ENCODE data around the gene DIRAS1.
A peak's percentile ranks its signal among the peaks of the same experiment; 100 is the strongest.

Gene DIRAS1

DNA sequence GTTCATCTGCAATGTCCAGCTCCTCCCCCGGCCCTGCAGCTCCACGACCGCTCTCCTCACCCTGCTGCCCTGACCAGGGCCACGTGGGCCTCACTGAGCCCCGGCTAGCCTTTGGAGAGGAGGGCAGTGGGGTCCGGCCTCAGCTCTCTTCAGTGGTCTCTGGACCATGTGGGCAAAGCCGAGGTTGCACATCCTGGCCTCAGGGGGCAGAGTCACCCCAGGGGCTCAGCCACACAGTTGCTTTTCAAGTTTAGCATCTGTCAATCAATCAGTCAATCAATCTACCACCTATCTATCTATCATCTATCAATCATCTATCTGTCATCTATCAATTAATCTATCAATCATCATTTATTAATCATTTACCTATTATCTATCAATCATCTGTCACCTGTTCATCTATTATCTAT, 3.0 kb upstream of the DIRAS1 start:
- Histone ChIP-seq H3K36me3 (ENCODE audit: low read depth) (no peaks in the 10 kb centered on the region), H3K27me3 (ENCODE audit: insufficient read depth, poor library complexity, severe bottlenecking) (peaks cover 22% of the 10 kb centered on the region), H3K27ac (ENCODE audit: poor library complexity, severe bottlenecking) (no peak overlapping the region), H3K9me3 (ENCODE audit: severe bottlenecking) (no peaks in the 10 kb centered on the region), H3K4me3 (ENCODE audit: severe bottlenecking) (no peak overlapping the region), H3K4me1 (ENCODE audit: insufficient read depth, poor library complexity, severe bottlenecking) (no peaks in the 10 kb centered on the region)
- ATAC-seq (ENCODE audit: low read depth) (no peak), DNase-seq (ENCODE audit: low spot score) (no peak)
- TF ChIP-seq, protein P1, sequence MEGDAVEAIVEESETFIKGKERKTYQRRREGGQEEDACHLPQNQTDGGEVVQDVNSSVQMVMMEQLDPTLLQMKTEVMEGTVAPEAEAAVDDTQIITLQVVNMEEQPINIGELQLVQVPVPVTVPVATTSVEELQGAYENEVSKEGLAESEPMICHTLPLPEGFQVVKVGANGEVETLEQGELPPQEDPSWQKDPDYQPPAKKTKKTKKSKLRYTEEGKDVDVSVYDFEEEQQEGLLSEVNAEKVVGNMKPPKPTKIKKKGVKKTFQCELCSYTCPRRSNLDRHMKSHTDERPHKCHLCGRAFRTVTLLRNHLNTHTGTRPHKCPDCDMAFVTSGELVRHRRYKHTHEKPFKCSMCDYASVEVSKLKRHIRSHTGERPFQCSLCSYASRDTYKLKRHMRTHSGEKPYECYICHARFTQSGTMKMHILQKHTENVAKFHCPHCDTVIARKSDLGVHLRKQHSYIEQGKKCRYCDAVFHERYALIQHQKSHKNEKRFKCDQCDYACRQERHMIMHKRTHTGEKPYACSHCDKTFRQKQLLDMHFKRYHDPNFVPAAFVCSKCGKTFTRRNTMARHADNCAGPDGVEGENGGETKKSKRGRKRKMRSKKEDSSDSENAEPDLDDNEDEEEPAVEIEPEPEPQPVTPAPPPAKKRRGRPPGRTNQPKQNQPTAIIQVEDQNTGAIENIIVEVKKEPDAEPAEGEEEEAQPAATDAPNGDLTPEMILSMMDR (IDR thresholded peaks at IDR 0.05; ENCODE audit: poor library complexity, severe bottlenecking): no peak

DNA sequence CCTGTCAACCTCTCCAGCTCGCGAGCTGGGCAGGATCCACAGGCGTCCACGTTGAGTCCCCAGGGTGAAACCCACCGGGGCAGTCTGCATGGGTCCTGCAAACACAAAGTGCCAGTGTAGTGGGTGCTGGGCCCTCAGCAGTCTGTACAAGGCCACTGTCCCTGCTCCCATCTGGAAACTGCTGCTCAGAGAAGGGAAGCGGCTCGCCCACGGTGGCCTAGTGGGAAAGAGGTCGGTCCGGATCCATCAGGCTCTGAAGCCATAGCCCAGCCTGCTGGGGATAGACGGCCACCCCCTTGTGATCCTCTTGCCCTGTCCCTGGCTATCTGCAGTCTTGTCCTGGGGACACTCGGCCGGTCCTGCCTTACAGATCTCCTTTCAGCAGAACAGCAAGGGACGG, 2.6 kb upstream of the DIRAS1 start:
- Histone ChIP-seq H3K27ac (ENCODE audit: poor library complexity, severe bottlenecking) (no peak overlapping the region), H3K9me3 (ENCODE audit: severe bottlenecking) (no peaks in the 10 kb centered on the region), H3K36me3 (ENCODE audit: low read depth) (no peaks in the 10 kb centered on the region), H3K27me3 (ENCODE audit: insufficient read depth, poor library complexity, severe bottlenecking) (peaks cover 22% of the 10 kb centered on the region), H3K4me3 (ENCODE audit: severe bottlenecking) (no peak overlapping the region), H3K4me1 (ENCODE audit: insufficient read depth, poor library complexity, severe bottlenecking) (no peaks in the 10 kb centered on the region)
- no peak for ATAC-seq (ENCODE audit: low read depth)
- TF ChIP-seq, protein P1 (IDR thresholded peaks at IDR 0.05; ENCODE audit: poor library complexity, severe bottlenecking): no peak
- DNase-seq (ENCODE audit: low spot score): no peak

DNA sequence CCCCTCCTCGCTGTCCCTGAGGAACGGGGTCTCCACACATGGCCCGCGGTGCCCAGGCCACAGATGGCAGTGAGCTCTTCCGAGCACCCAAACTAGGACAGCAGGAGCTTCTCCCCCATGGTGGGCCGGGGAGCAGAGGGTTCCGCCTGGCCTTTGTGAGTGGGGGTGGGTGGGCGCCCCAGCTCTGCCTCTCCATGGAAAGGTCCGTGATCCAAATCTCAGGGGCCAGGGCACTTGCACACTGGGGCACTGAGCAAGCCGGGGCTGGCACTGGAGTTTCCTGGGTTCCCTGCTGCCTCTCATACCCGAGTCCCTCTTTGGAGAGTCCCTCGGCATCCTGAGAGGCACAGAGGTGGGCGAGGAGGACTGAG, 2.2 kb upstream of the DIRAS1 start:
- Histone ChIP-seq H3K27ac (ENCODE audit: poor library complexity, severe bottlenecking) (no peak overlapping the region), H3K4me1 (ENCODE audit: insufficient read depth, poor library complexity, severe bottlenecking) (no peaks in the 10 kb centered on the region)
- TF ChIP-seq, protein P1 (IDR thresholded peaks at IDR 0.05; ENCODE audit: poor library complexity, severe bottlenecking): no peak

GRCh38 chr19:2722541-2723344, 1.6 kb upstream of the DIRAS1 start:
- Histone ChIP-seq H3K27me3 (ENCODE audit: insufficient read depth, poor library complexity, severe bottlenecking) (peaks cover 22% of the 10 kb centered on the region), H3K36me3 (ENCODE audit: low read depth) (no peaks in the 10 kb centered on the region), H3K9me3 (ENCODE audit: severe bottlenecking) (no peaks in the 10 kb centered on the region), H3K27ac (ENCODE audit: poor library complexity, severe bottlenecking) (no peak overlapping the region), H3K4me1 (ENCODE audit: insufficient read depth, poor library complexity, severe bottlenecking) (no peaks in the 10 kb centered on the region), H3K4me3 (ENCODE audit: severe bottlenecking) (no peak overlapping the region)
- TF ChIP-seq, protein P1 (IDR thresholded peaks at IDR 0.05; ENCODE audit: poor library complexity, severe bottlenecking): no peak
- DNase-seq (ENCODE audit: low spot score) (no peak), ATAC-seq (ENCODE audit: low read depth) (peak; percentile 67)

More for the DNA sequence above, 2.2 kb upstream of the DIRAS1 start:
- H3K9me3 ChIP-seq (ENCODE audit: severe bottlenecking): no peaks in the 10 kb centered on the region
- peaks cover 22% of the 10 kb centered on the region for H3K27me3 ChIP-seq (ENCODE audit: insufficient read depth, poor library complexity, severe bottlenecking)
- ATAC-seq (ENCODE audit: low read depth) (no peak), DNase-seq (ENCODE audit: low spot score) (no peak)
- no peaks in the 10 kb centered on the region for H3K36me3 ChIP-seq (ENCODE audit: low read depth)
- no peak overlapping the region for H3K4me3 ChIP-seq (ENCODE audit: severe bottlenecking)

Data from RWPE2 (cell line).